Activated effector memory CD4-positive, alpha-beta T cell treated with anti-CD3 and anti-CD28 coated beads, Interleukin-2, amount 50 U/mL, for 16 hours (primary cell): Measurements from ENCODE around the gene MEF2C.
A peak's percentile ranks its signal among the peaks of the same experiment; 100 is the strongest.

Experiments used
- DNase-seq: peaks from one replicate; pipeline ENCODE4 v3.0.0-alpha.2; 2020

The MEF2C gene

GRCh38 chr5:88685591-88686541, 197.1 kb downstream of the MEF2C start:
- no peak for DNase-seq

- DNase-seq: no peak
Observed at GRCh38 chr5:88683506-88684135, 199.4 kb downstream of the MEF2C start.

GRCh38 chr5:88682881-88683361, 200.1 kb downstream of the MEF2C start:
- DNase-seq: no peak

GRCh38 chr5:88682131-88682530, 200.9 kb downstream of the MEF2C start:
- no peak for DNase-seq

- DNase-seq: no peak
Observed at GRCh38 chr5:88681211-88681803, 201.7 kb downstream of the MEF2C start.

GRCh38 chr5:88680253-88681132, 202.5 kb downstream of the MEF2C start:
- peak; percentile 92 for DNase-seq

- DNase-seq: no peak
Observed at GRCh38 chr5:88679638-88680037, 203.3 kb downstream of the MEF2C start.

GRCh38 chr5:88678770-88679381, 204.1 kb downstream of the MEF2C start:
- DNase-seq: no peak

GRCh38 chr5:88677943-88678769, 204.8 kb downstream of the MEF2C start:
- no peak for DNase-seq

GRCh38 chr5:88677376-88677895, 205.5 kb downstream of the MEF2C start:
- DNase-seq: no peak

GRCh38 chr5:88676637-88677375, 206.2 kb downstream of the MEF2C start:
- DNase-seq: no peak

- peak; percentile 61 for DNase-seq
Observed at GRCh38 chr5:88675708-88676636, 207.0 kb downstream of the MEF2C start.

- DNase-seq: peak; percentile 61
Observed at GRCh38 chr5:88675168-88675707, 207.7 kb downstream of the MEF2C start.

- DNase-seq: peak; percentile 63
Observed at GRCh38 chr5:88674356-88675167, 208.4 kb downstream of the MEF2C start.

GRCh38 chr5:88673253-88674105, 209.5 kb downstream of the MEF2C start:
- DNase-seq: no peak

GRCh38 chr5:88672644-88673252, 210.2 kb downstream of the MEF2C start:
- no peak for DNase-seq
